A549 treated with RU486 at 1 μM for 4 hours (cell line): ENCODE measurements around the gene PDHB. TPM values are rescaled to one million over a fixed set of nuclear protein-coding genes. Genes with fewer than 3 reads are reported as not detected.

Source experiments
- total RNA-seq: library from RNA; stranded (reverse); fragments of 200-300 nt; extraction: Qiagen RNA extraction; gene quantifications from 5 replicates; pipeline ENCODE4 v1.2.3, GENCODE V29; 2022; ENCODE audit warnings: low read depth

PDHB gene
- total RNA-seq, result 56.2 to 68.2 TPM (median 63.3 TPM) in 5 replicates

GRCh38 chr3:58433400-58434167 is at the start of gene PDHB:
PDHB (minus strand) TSS chr3:58433832; CDS start chr3:58433809, 23 bp downstream.

Other genes with a start within 250 kb of the PDHB start
- gene DNASE1L3, start 222.9 kb downstream of the PDHB start, total RNA-seq, result 0.20 TPM in 1 of 5 replicates, not detected in the others
- 12.1 to 15.8 TPM (median 14.5 TPM) in 5 replicates for gene ABHD6, start 196.0 kb downstream of the PDHB start, total RNA-seq
- 11.2 to 13.5 TPM (median 13.3 TPM) in 5 replicates for gene RPP14, start 127.6 kb downstream of the PDHB start, total RNA-seq
- gene HTD2, start 127.3 kb downstream of the PDHB start, total RNA-seq, result 3.8 to 8.1 TPM (median 6.6 TPM) in 5 replicates
- gene PXK, start 100.9 kb downstream of the PDHB start, total RNA-seq, result 5.6 to 7.4 TPM (median 6.4 TPM) in 5 replicates
- 4.9 to 11.5 TPM (median 9.0 TPM) in 5 replicates for gene KCTD6, start 58.3 kb upstream of the PDHB start, total RNA-seq
- gene ACOX2, start 103.4 kb upstream of the PDHB start, total RNA-seq, result 6.4 to 11.1 TPM (median 9.6 TPM) in 5 replicates
- not detected in 5 replicates for gene FAM107A, start 143.6 kb upstream of the PDHB start, total RNA-seq
- not detected in 5 replicates for gene FAM3D, start 232.9 kb upstream of the PDHB start, total RNA-seq